H1 (cell line): Measurements from ENCODE around the gene CYP51A1. TPM values are rescaled to one million over a fixed set of nuclear protein-coding genes. Genes with fewer than 3 reads are reported as not detected.

Experiments
- CTCF ChIA-PET: fragments of 300-600 bp; sonication (Branson Sonifier 250); formaldehyde crosslinking; loops from one replicate; lab custom pipeline; 2021; ENCODE audit not compliant: partially characterized antibody; lab: Charles Lee
- POLR2A ChIA-PET: fragments of 300-600 bp; sonication (Branson Sonifier 250); formaldehyde crosslinking; loops from one replicate; lab custom pipeline; 2021; ENCODE audit warnings: inconsistent platforms; ENCODE audit not compliant: partially characterized antibody; lab: Charles Lee
- DNase-seq, 2 experiments: peaks; one replicate each; pipeline versions ENCODE4 v3.0.0 to v3.0.0-alpha.2; 2010 to 2022; ENCODE audit warnings: low spot score in 2 of 2, low read depth in 1 of 2, mixed read lengths in 1 of 2
- FAIRE-seq: peaks from 2 replicates; lab custom pipeline; 2011; peaks lifted over from hg19 to GRCh38; lab: Jason Lieb, UNC
- H2AFZ ChIP-seq: 2 replicates; pipeline ENCODE4 v1.8.1; 2012; ENCODE audit warnings: low read length, inconsistent platforms
- H2AK5ac ChIP-seq: 2 replicates; pipeline ENCODE4 v1.6.1; 2013; ENCODE audit warnings: low read depth, low read length
- H2BK120ac ChIP-seq: replicated peaks from 2 replicates; pipeline ENCODE3; 2013; ENCODE audit warnings: low read depth, low read length, inconsistent platforms
- H2BK12ac ChIP-seq: 2 replicates; pipeline ENCODE4 v1.6.1; 2013; ENCODE audit warnings: low read depth, low read length
- H2BK15ac ChIP-seq: 2 replicates; pipeline ENCODE4 v1.6.1; 2013; ENCODE audit warnings: low read length
- H2BK20ac ChIP-seq: 2 replicates; pipeline ENCODE4 v1.6.1; 2013; ENCODE audit warnings: low read length
- H2BK5ac ChIP-seq: 2 replicates; pipeline ENCODE4 v1.6.1; 2013; ENCODE audit warnings: low read depth, low read length
- H3K14ac ChIP-seq: 2 replicates; pipeline ENCODE4 v1.6.1; 2013; ENCODE audit warnings: inconsistent platforms; ENCODE audit not compliant: insufficient read length
- H3K18ac ChIP-seq: 2 replicates; pipeline ENCODE4 v1.6.1; 2013; ENCODE audit warnings: low read length; ENCODE audit errors: extremely low read depth
- H3K23ac ChIP-seq: 2 replicates; pipeline ENCODE4 v1.6.1; 2013; ENCODE audit warnings: inconsistent platforms; ENCODE audit not compliant: insufficient read length
- H3K23me2 ChIP-seq: 2 replicates; pipeline ENCODE4 v1.6.1; 2013; ENCODE audit warnings: low read depth, low read length
- H3K27ac ChIP-seq: 2 replicates; pipeline ENCODE4 v1.6.1; 2011; ENCODE audit warnings: low read depth, low read length, inconsistent platforms
- H3K27me3 ChIP-seq, 4 experiments: replicated peaks in 1 of 4; 1 replicate in 1 of 4; 2 replicates in 3 of 4; pipeline versions ENCODE4 v1.6.1 to v1.8.1; 2011 to 2013; ENCODE audit warnings: low read length in 3 of 4, mild to moderate bottlenecking in 3 of 4, inconsistent platforms in 2 of 4, mixed read lengths in 2 of 4, moderate library complexity in 1 of 4; ENCODE audit not compliant: control insufficient read depth in 3 of 4, insufficient read depth in 3 of 4; ENCODE audit errors: extremely low read depth in 1 of 4
- H3K36me3 ChIP-seq, 4 experiments: 2 replicates each; pipeline versions ENCODE4 v1.6.1 to v1.8.1; 2011 to 2013; ENCODE audit warnings: mild to moderate bottlenecking in 4 of 4, low read length in 3 of 4, moderate library complexity in 2 of 4, control low read depth in 1 of 4, inconsistent platforms in 1 of 4; ENCODE audit not compliant: insufficient read depth in 4 of 4, control insufficient read depth in 2 of 4
- H3K4ac ChIP-seq: replicated peaks from 2 replicates; pipeline ENCODE3; 2013; ENCODE audit warnings: low read length, low read depth, mixed read lengths, inconsistent platforms; ENCODE audit not compliant: insufficient read length
- H3K4me1 ChIP-seq, 4 experiments: replicated peaks in 1 of 4; 1 replicate in 1 of 4; 2 replicates in 3 of 4; pipeline versions ENCODE4 v1.6.1 to v1.8.1; 2011 to 2013; ENCODE audit warnings: low read length in 3 of 4, inconsistent platforms in 2 of 4, mixed read lengths in 1 of 4; ENCODE audit not compliant: insufficient read depth in 4 of 4, control insufficient read depth in 3 of 4
- H3K4me2 ChIP-seq, 2 experiments: 2 replicates each; pipeline versions ENCODE4 v1.6.1 to v1.8.1; 2011 to 2013; ENCODE audit warnings: low read depth in 2 of 2, low read length in 2 of 2, control low read depth in 1 of 2, inconsistent platforms in 1 of 2, mild to moderate bottlenecking in 1 of 2; ENCODE audit not compliant: insufficient read depth in 1 of 2
- H3K4me3 ChIP-seq, 4 experiments: fragments of 200-600, 300-600 bp in 1 of 4; sonication (generic), shearing (Covaris generic), sonication (Bioruptor Twin) in 1 of 4; 2 replicates each; pipeline versions ENCODE4 v1.5.1 to v1.8.1; 2011 to 2016; ENCODE audit warnings: low read length in 4 of 4, low read depth in 3 of 4, control low read depth in 2 of 4, inconsistent platforms in 2 of 4, mild to moderate bottlenecking in 2 of 4, mixed read lengths in 1 of 4, moderate library complexity in 1 of 4; ENCODE audit not compliant: insufficient read depth in 2 of 4; ENCODE audit errors: extremely low read depth in 1 of 4
- H3K56ac ChIP-seq: replicated peaks from 2 replicates; pipeline ENCODE3; 2013; ENCODE audit warnings: low read depth, mild to moderate bottlenecking, mixed read lengths, low read length, inconsistent platforms; ENCODE audit not compliant: insufficient read length
- H3K79me1 ChIP-seq: 2 replicates; pipeline ENCODE4 v1.6.1; 2013; ENCODE audit warnings: low read depth, low read length, control low read depth
- H3K79me2 ChIP-seq, 2 experiments: 2 replicates each; pipeline versions ENCODE4 v1.6.1 to v1.8.1; 2012 to 2013; ENCODE audit warnings: low read length in 2 of 2, mild to moderate bottlenecking in 2 of 2, inconsistent platforms in 1 of 2; ENCODE audit not compliant: insufficient read depth in 2 of 2, control insufficient read depth in 1 of 2
- H3K9ac ChIP-seq, 4 experiments: replicated peaks in 1 of 4; 1 replicate in 1 of 4; 2 replicates in 3 of 4; pipeline versions ENCODE4 v1.6.1 to v1.8.1; 2011 to 2013; ENCODE audit warnings: low read depth in 3 of 4, low read length in 3 of 4, control low read depth in 2 of 4, mild to moderate bottlenecking in 2 of 4, moderate library complexity in 2 of 4, inconsistent platforms in 1 of 4; ENCODE audit errors: extremely low read depth in 1 of 4
- H3K9me3 ChIP-seq, 2 experiments: 2 replicates each; pipeline versions ENCODE4 v1.6.1 to v1.8.1; 2012 to 2013; ENCODE audit warnings: mild to moderate bottlenecking in 2 of 2, moderate library complexity in 2 of 2, control low read depth in 1 of 2, inconsistent platforms in 1 of 2, low read depth in 1 of 2, low read length in 1 of 2, mixed read lengths in 1 of 2; ENCODE audit not compliant: insufficient read depth in 2 of 2
- H4K20me1 ChIP-seq, 2 experiments: replicated peaks in 1 of 2; 2 replicates each; pipeline versions ENCODE3 to v1.8.1; 2011 to 2013; ENCODE audit warnings: inconsistent platforms in 2 of 2, low read length in 2 of 2, mild to moderate bottlenecking in 1 of 2; ENCODE audit not compliant: insufficient read depth in 2 of 2, control insufficient read depth in 1 of 2
- H4K5ac ChIP-seq: 2 replicates; pipeline ENCODE4 v1.6.1; 2013; ENCODE audit warnings: low read length, low read depth, mixed read lengths, inconsistent platforms; ENCODE audit not compliant: insufficient read length
- H4K8ac ChIP-seq: 2 replicates; pipeline ENCODE4 v1.8.0; 2013; ENCODE audit warnings: mild to moderate bottlenecking, moderate library complexity, low read length, inconsistent platforms; ENCODE audit not compliant: insufficient read depth; ENCODE audit errors: extremely low read depth
- H4K91ac ChIP-seq: replicated peaks from 2 replicates; pipeline ENCODE3; 2013; ENCODE audit warnings: low read length, mixed read lengths, inconsistent platforms; ENCODE audit not compliant: insufficient read length
- CEBPB ChIP-seq: IDR thresholded peaks from 2 replicates; pipeline ENCODE4 v1.6.1; 2012; ENCODE audit warnings: low read depth, low read length
- CTBP2 ChIP-seq: IDR thresholded peaks from 2 replicates; pipeline ENCODE4 v1.7.0; 2011; ENCODE audit warnings: borderline replicate concordance, mild to moderate bottlenecking, moderate library complexity, mixed read lengths, low read length; ENCODE audit not compliant: insufficient read depth, insufficient read length
- CTCF ChIP-seq, 3 experiments: IDR thresholded peaks; 1 replicate in 2 of 3; 2 replicates in 1 of 3; pipeline versions ENCODE4 v1.5.1 to v1.6.1; 2011; ENCODE audit warnings: low read length in 3 of 3, mild to moderate bottlenecking in 3 of 3, inconsistent platforms in 2 of 3, low read depth in 1 of 3, moderate library complexity in 1 of 3; ENCODE audit not compliant: insufficient read depth in 1 of 3; ENCODE audit errors: control extremely low read depth in 1 of 3
- MAFK ChIP-seq: IDR thresholded peaks from 2 replicates; pipeline ENCODE4 v1.6.1; 2012; ENCODE audit warnings: low read depth, mild to moderate bottlenecking, improper control_type of control experiment, low read length
- NRF1 ChIP-seq: IDR thresholded peaks from 2 replicates; pipeline ENCODE4 v1.6.1; 2011; ENCODE audit warnings: mild to moderate bottlenecking, low read depth, low read length, improper control_type of control experiment
- POU5F1 ChIP-seq: IDR thresholded peaks from 2 replicates; pipeline ENCODE4 v1.6.1; 2011; ENCODE audit warnings: low read depth, mild to moderate bottlenecking, low read length, moderate library complexity
- SAP30 ChIP-seq: fragments of 300-600 bp; sonication (generic); IDR thresholded peaks from 2 replicates; pipeline ENCODE4 v1.7.1; 2012; ENCODE audit warnings: low read length, moderate library complexity, mild to moderate bottlenecking, inconsistent platforms; ENCODE audit not compliant: insufficient read depth, insufficient replicate concordance
- SIX5 ChIP-seq: IDR thresholded peaks from 2 replicates; pipeline ENCODE4 v1.6.1; 2011; ENCODE audit warnings: mild to moderate bottlenecking, low read depth, low read length
- SP4 ChIP-seq: IDR thresholded peaks from 2 replicates; pipeline ENCODE4 v1.6.1; 2012; ENCODE audit warnings: low read length, inconsistent platforms
- TAF7 ChIP-seq: optimal IDR thresholded peaks from 2 replicates; pipeline ENCODE3; 2011; ENCODE audit warnings: low read depth, mild to moderate bottlenecking, inconsistent platforms, low read length, moderate library complexity, borderline replicate concordance
- WGBS, 2 experiments: shearing (Covaris generic) in 1 of 2; methylation state at CpG; one replicate each; pipeline versions ENCODE4 v1.1.6 to v1.1.7; 2013 to 2015; ENCODE audit warnings: low lambda C conversion rate in 2 of 2, mixed read lengths in 2 of 2, inconsistent platforms in 1 of 2, low coverage in 1 of 2, missing lambda C conversion rate in 1 of 2; ENCODE audit not compliant: insufficient replicate concordance in 2 of 2, insufficient coverage in 1 of 2, insufficient read length in 1 of 2; ENCODE audit errors: extremely low coverage in 1 of 2, missing lambda C conversion rate in 1 of 2; 5-methylcytosine and 5-hydroxymethylcytosine counted together
- polyA plus RNA-seq, 7 experiments: library from polyadenylated mRNA; depleted of rRNA in 3 of 7; stranded (reverse) in 5 of 7; unstranded in 2 of 7; fragments of >200 nt in 5 of 7; fragments of 200-250 nt in 2 of 7; gene quantifications; 1 replicate in 5 of 7; 2 replicates in 1 of 7; 4 replicates in 1 of 7; pipeline versions ENCODE4 v1.2.1 to v1.2.3, GENCODE V29; 2011 to 2013; ENCODE audit warnings: missing spikeins in 2 of 7, mixed read lengths in 2 of 7
- total RNA-seq: library from RNA; stranded (reverse); fragmentation: NEBNext Ultra II Directional; extraction: Animal tissue kit (Norgen Biotek cat#: 25700); gene quantifications from 2 replicates; pipeline ENCODE4 v1.2.1, GENCODE V29; 2021

The CYP51A1 gene
- total and polyA plus RNA-seq, 2 of the 8 experiments (the other 6 are each of a cell fraction or from before 2014, with no cell fraction given), result 9.8 to 111 TPM

DNA sequence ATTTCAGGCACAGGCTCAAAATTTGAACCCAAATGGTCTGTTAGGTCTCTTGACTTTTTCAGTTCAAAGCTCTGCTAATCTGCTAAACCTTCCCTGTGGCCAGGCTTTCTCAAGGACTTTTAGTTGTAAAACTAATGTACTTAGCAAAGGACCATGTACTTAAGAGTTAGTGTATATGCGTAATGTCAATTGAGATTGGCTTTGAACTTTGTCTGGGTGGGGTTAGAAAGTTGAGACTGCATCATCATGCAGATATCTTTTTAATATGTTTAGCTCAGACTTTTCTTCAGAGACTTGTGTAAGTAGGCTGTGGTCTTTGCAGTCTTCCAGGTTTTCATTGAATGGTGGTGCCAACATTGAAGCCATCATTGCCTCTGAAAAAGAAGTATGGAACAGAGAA is 33.7 kb downstream of the CYP51A1 start:
- ChIA-PET CTCF (no interaction called here), POLR2A (interaction anchor here (0.6 kb wide), 1 partner anchor 29 kb away, joined by 4 read pairs; no protein-coding TSS in a partner anchor)
- no peak overlapping the region for H3K18ac ChIP-seq
- H3K79me1 ChIP-seq, result no peaks in the 10 kb centered on the region
- no peak overlapping the region for H3K23ac ChIP-seq
- peaks cover 6 to 25% (median 17%) of the 10 kb centered on the region in 4 experiments; a peak in 6 of 8 replicates for H3K36me3 ChIP-seq
- no peak overlapping the region for H3K27ac ChIP-seq
- H4K20me1 ChIP-seq, result no peaks in the 10 kb centered on the region
- H4K91ac ChIP-seq, result no peak overlapping the region
- no peak overlapping the region for H3K56ac ChIP-seq
- WGBS, 2 experiments, result 93% methylated on average over 1 of the region's 1 CpG; no CpG with 5 or more reads in 1 of the 2 experiments
- H2AFZ ChIP-seq, result no peak overlapping the region
- H3K9me3 ChIP-seq, result no peaks in the 10 kb centered on the region
- no peak overlapping the region for H3K14ac ChIP-seq
- no peak for DNase-seq
- no peak overlapping the region for H3K9ac ChIP-seq
- H3K4me3 ChIP-seq, result no peak overlapping the region
- H2BK5ac ChIP-seq, result no peak overlapping the region
- H3K23me2 ChIP-seq, result no peaks in the 10 kb centered on the region
- H3K27me3 ChIP-seq, result no peaks in the 10 kb centered on the region
- no peak overlapping the region for H4K5ac ChIP-seq
- H3K4ac ChIP-seq, result no peak overlapping the region
- no peak overlapping the region for H2BK20ac ChIP-seq
- H4K8ac ChIP-seq, result no peak overlapping the region
- no peak for FAIRE-seq
- H3K4me2 ChIP-seq, result no peak overlapping the region
- H2BK12ac ChIP-seq, result no peak overlapping the region
- no peak overlapping the region for H2BK120ac ChIP-seq
- H2AK5ac ChIP-seq, result no peak overlapping the region
- TF ChIP-seq MAFK, result no peak
- TF ChIP-seq TAF7, result no peak
- TF ChIP-seq POU5F1, result no peak
- no peak for TF ChIP-seq CTBP2
- no peak for TF ChIP-seq SAP30
- TF ChIP-seq SP4, result no peak
- TF ChIP-seq SIX5, result no peak
- TF ChIP-seq CTCF (IDR thresholded peaks at IDR 0.05; ENCODE audit: control extremely low read depth in 1 of 3, insufficient read depth in 1 of 3, low read depth in 1 of 3, low read length in 3 of 3), result no peak
- TF ChIP-seq NRF1, result no peak
- no peak for TF ChIP-seq CEBPB
- no peaks in the 10 kb centered on the region for H3K4me1 ChIP-seq
- no peaks in the 10 kb centered on the region for H3K79me2 ChIP-seq
- H2BK15ac ChIP-seq, result no peak overlapping the region
